GM12878 (cell line): ENCODE results near the gene GARNL3. TPM values are rescaled to one million over a fixed set of nuclear protein-coding genes. Genes with fewer than 3 reads are reported as not detected.

Source experiments
- BACH1 ChIP-seq: fragments of 450-650 bp; IDR thresholded peaks from 2 replicates; pipeline ENCODE4 v1.6.1; 2017; ENCODE audit warnings: mild to moderate bottlenecking, borderline replicate concordance
- BCL11A ChIP-seq: IDR thresholded peaks from 2 replicates; pipeline ENCODE4 v1.6.1; 2011; ENCODE audit warnings: low read depth, low read length
- BRCA1 ChIP-seq: IDR thresholded peaks from 2 replicates; pipeline ENCODE4 v1.6.1; 2011; ENCODE audit warnings: low read depth, low read length, improper control_type of control experiment
- CEBPB ChIP-seq, 2 experiments: fragments of 150-350 bp in 1 of 2; IDR thresholded peaks; 2 replicates each; pipeline ENCODE4 v1.6.1; 2012 to 2014; ENCODE audit warnings: low read depth in 2 of 2, low read length in 2 of 2, borderline replicate concordance in 1 of 2, inconsistent platforms in 1 of 2
- CREM ChIP-seq: IDR thresholded peaks from 2 replicates; pipeline ENCODE4 v1.6.1; 2014; ENCODE audit warnings: antibody characterized with exemption, low read depth
- DPF2 ChIP-seq: fragments of 450-650 bp; IDR thresholded peaks from 2 replicates; pipeline ENCODE4 v1.6.1; 2017; ENCODE audit warnings: mild to moderate bottlenecking
- EGR1 ChIP-seq, 2 experiments: IDR thresholded peaks; 1 replicate in 1 of 2; 2 replicates in 1 of 2; pipeline ENCODE4 v1.6.1; 2011 to 2012; ENCODE audit warnings: low read depth in 2 of 2, low read length in 2 of 2, borderline replicate concordance in 1 of 2, mild to moderate bottlenecking in 1 of 2, moderate library complexity in 1 of 2
- GATAD2B ChIP-seq: fragments of 450-650 bp; conservative IDR thresholded peaks from 2 replicates; pipeline ENCODE4 v1.6.1; 2017; ENCODE audit warnings: low read depth, mild to moderate bottlenecking, moderate library complexity
- HCFC1 ChIP-seq: fragments of 150-350 bp; IDR thresholded peaks from 2 replicates; pipeline ENCODE4 v1.6.1; 2014; ENCODE audit warnings: low read length
- JUNB ChIP-seq: IDR thresholded peaks from 2 replicates; pipeline ENCODE4 v1.6.1; 2016; ENCODE audit warnings: antibody characterized with exemption, mild to moderate bottlenecking
- MTA3 ChIP-seq: IDR thresholded peaks from 2 replicates; pipeline ENCODE4 v1.6.1; 2012; ENCODE audit warnings: low read length, inconsistent platforms, borderline replicate concordance
- NBN ChIP-seq: fragments of 450-650 bp; IDR thresholded peaks from 2 replicates; pipeline ENCODE4 v1.6.1; 2016
- POLR2AphosphoS2 ChIP-seq: IDR thresholded peaks from 2 replicates; pipeline ENCODE4 v1.6.1; 2011; ENCODE audit warnings: low read depth, mild to moderate bottlenecking, low read length, improper control_type of control experiment, moderate library complexity
- POLR2AphosphoS5 ChIP-seq: IDR thresholded peaks from 2 replicates; pipeline ENCODE4 v1.6.1; 2011; ENCODE audit warnings: mild to moderate bottlenecking, low read length, inconsistent platforms
- POU2F2 ChIP-seq: IDR thresholded peaks from 3 replicates; pipeline ENCODE4 v1.6.1; 2011; ENCODE audit warnings: low read depth, mild to moderate bottlenecking, low read length, borderline replicate concordance
- RB1 ChIP-seq: fragments of 450-650 bp; formaldehyde crosslinking; IDR thresholded peaks from 2 replicates; pipeline ENCODE4 v1.6.1; 2017; ENCODE audit warnings: mild to moderate bottlenecking, borderline replicate concordance
- RFX5 ChIP-seq: IDR thresholded peaks from 2 replicates; pipeline ENCODE4 v1.6.1; 2011; ENCODE audit warnings: low read depth, low read length, improper control_type of control experiment
- RUNX3 ChIP-seq: IDR thresholded peaks from 2 replicates; pipeline ENCODE4 v1.6.1; 2012; ENCODE audit warnings: low read length, inconsistent platforms
- SREBF1 ChIP-seq: IDR thresholded peaks from 2 replicates; pipeline ENCODE4 v1.6.1; 2012; ENCODE audit warnings: mild to moderate bottlenecking, low read length
- STAT1 ChIP-seq: fragments of 450-650 bp; conservative IDR thresholded peaks from 2 replicates; pipeline ENCODE4 v1.6.1; 2014; ENCODE audit warnings: antibody characterized with exemption, mild to moderate bottlenecking
- STAT3 ChIP-seq: IDR thresholded peaks from 2 replicates; pipeline ENCODE4 v1.6.1; 2011; ENCODE audit warnings: low read depth, low read length, improper control_type of control experiment
- WRNIP1 ChIP-seq: IDR thresholded peaks from 2 replicates; pipeline ENCODE4 v1.6.1; 2011; ENCODE audit warnings: low read depth, low read length, improper control_type of control experiment, borderline replicate concordance
- ZBTB33 ChIP-seq: fragments of 450-650 bp; IDR thresholded peaks from 2 replicates; pipeline ENCODE4 v1.6.1; 2017; ENCODE audit warnings: mild to moderate bottlenecking
- ZNF217 ChIP-seq: fragments of 450-650 bp; IDR thresholded peaks from 2 replicates; pipeline ENCODE4 v1.6.1; 2017; ENCODE audit warnings: antibody characterized with exemption, mild to moderate bottlenecking
- ZNF274 ChIP-seq: IDR thresholded peaks from one replicate; pipeline ENCODE4 v1.8.0; 2011; ENCODE audit not compliant: insufficient read length, insufficient read depth
- ZNF384 ChIP-seq: IDR thresholded peaks from 2 replicates; pipeline ENCODE4 v1.6.1; 2012; ENCODE audit warnings: low read depth, mild to moderate bottlenecking, low read length, improper control_type of control experiment, borderline replicate concordance
- polyA plus RNA-seq, 11 experiments: library from polyadenylated mRNA; depleted of rRNA in 4 of 11; unstranded in 6 of 11; stranded (reverse) in 5 of 11; fragments of >200 nt; fragmentation: Nextera tagmentation in 4 of 11; fragmentation: Illumina TruSeq in 1 of 11; extraction: Ambion mirVana in 4 of 11; extraction: Trizol in 1 of 11; gene quantifications; 1 replicate in 1 of 11; 2 replicates in 10 of 11; pipeline versions ENCODE4 v1.2.1 to v1.2.3, GENCODE V29; 2011 to 2016; ENCODE audit warnings: inconsistent platforms in 2 of 11, missing spikeins in 2 of 11, low read depth in 1 of 11
- total RNA-seq, 4 experiments: library from RNA; depleted of rRNA in 3 of 4; stranded (reverse); fragments of >200 nt in 3 of 4; fragmentation: Illumina TruSeq in 1 of 4; extraction: Trizol in 1 of 4; gene quantifications; 2 replicates each; pipeline versions ENCODE4 v1.2.1 to v1.2.3, GENCODE V29; 2013 to 2021

GARNL3 gene
- total and polyA plus RNA-seq, 10 of the 15 experiments (the other 5 are each of a cell fraction or from before 2014, with no cell fraction given), result 0.89 to 13.2 (median 6.3) TPM

DNA sequence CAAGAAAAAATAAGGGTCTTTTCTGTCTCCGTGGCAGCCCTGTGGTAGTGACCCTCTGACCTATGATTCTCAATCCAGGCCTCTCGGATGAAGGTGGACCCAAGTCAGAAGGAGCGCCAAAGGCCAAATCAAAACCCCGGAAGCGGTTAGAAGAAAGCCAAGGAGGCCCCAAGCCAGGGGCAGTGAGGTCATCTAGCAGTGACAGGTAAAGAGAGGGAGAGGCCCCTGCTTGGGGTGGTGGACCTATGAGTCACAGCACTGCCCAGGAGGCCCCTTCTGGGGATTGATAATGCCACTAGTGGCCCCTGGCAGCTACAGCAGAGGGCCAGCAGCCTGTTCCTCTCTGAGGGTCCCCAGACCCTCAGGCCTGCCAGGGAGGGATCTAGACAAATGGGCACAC is 126.0 kb downstream of the GARNL3 start (continued):
- peak; percentile 62; the same call in 1 of the 2 replicates for TF ChIP-seq CREM
- TF ChIP-seq RUNX3, result peak; percentile 63; the same call in 1 of the 2 replicates
- TF ChIP-seq ZNF217, result no peak
- TF ChIP-seq CEBPB (IDR thresholded peaks at IDR 0.05; ENCODE audit: borderline replicate concordance in 1 of 2, low read depth in 2 of 2, low read length in 2 of 2), result no peak
- TF ChIP-seq POLR2AphosphoS5, result no peak
- peak; percentile 50 for TF ChIP-seq JUNB
- TF ChIP-seq ZNF384, result no peak
- TF ChIP-seq EGR1 (IDR thresholded peaks at IDR 0.05; ENCODE audit: borderline replicate concordance in 1 of 2, low read depth in 2 of 2, low read length in 2 of 2), result no peak
- TF ChIP-seq POU2F2, result no peak
- no peak for TF ChIP-seq BCL11A
- no peak for TF ChIP-seq ZNF274
- TF ChIP-seq BRCA1, result no peak
- no peak for TF ChIP-seq MTA3
- TF ChIP-seq SREBF1, result no peak
- TF ChIP-seq BACH1, result no peak
- no peak for TF ChIP-seq ZBTB33
- no peak for TF ChIP-seq POLR2AphosphoS2
- TF ChIP-seq RFX5, result no peak
- no peak for TF ChIP-seq HCFC1
- TF ChIP-seq STAT3, result no peak
- no peak for TF ChIP-seq STAT1
- no peak for TF ChIP-seq NBN
- no peak for TF ChIP-seq WRNIP1
- no peak for TF ChIP-seq DPF2
- no peak for TF ChIP-seq RB1
- no peak for TF ChIP-seq GATAD2B
